KMS-11 (cell line): Measurements from ENCODE around the gene KLK3.

Source experiments
- H2AFZ ChIP-seq: fragments of 200-600 bp; sonication (generic); 2 replicates; pipeline ENCODE4 v1.6.1; 2016; ENCODE audit warnings: antibody characterized with exemption, mixed run types, low read depth
- H3K27ac ChIP-seq: fragments of 200-600 bp; sonication (generic); 2 replicates; pipeline ENCODE4 v1.6.1; 2016; ENCODE audit warnings: mild to moderate bottlenecking, mixed run types
- H3K27me3 ChIP-seq: fragments of 200-600 bp; sonication (generic); 2 replicates; pipeline ENCODE4 v1.6.1; 2017; ENCODE audit warnings: mild to moderate bottlenecking, low read depth, mixed run types, moderate library complexity; ENCODE audit not compliant: insufficient read depth
- H3K36me3 ChIP-seq: fragments of 200-600 bp; sonication (generic); 2 replicates; pipeline ENCODE4 v1.6.1; 2017; ENCODE audit warnings: mild to moderate bottlenecking, mixed run types; ENCODE audit not compliant: insufficient read depth
- H3K4me1 ChIP-seq: fragments of 200-600 bp; sonication (generic); 2 replicates; pipeline ENCODE4 v1.6.1; 2016; ENCODE audit warnings: mild to moderate bottlenecking, low read depth, mixed run types; ENCODE audit not compliant: poor library complexity, severe bottlenecking
- H3K4me2 ChIP-seq: fragments of 200-600 bp; sonication (generic); 2 replicates; pipeline ENCODE4 v1.7.0; 2016; ENCODE audit warnings: mild to moderate bottlenecking, mixed run types
- H3K4me3 ChIP-seq: fragments of 200-600 bp; sonication (generic); IDR thresholded peaks from 2 replicates; pipeline ENCODE4 v1.6.1; 2017; ENCODE audit warnings: low read depth, low read length, mixed read lengths; ENCODE audit not compliant: insufficient read depth
- H3K79me2 ChIP-seq: fragments of 200-600 bp; sonication (generic); 2 replicates; pipeline ENCODE4 v1.6.1; 2016; ENCODE audit warnings: low read depth, mixed run types; ENCODE audit not compliant: insufficient read depth
- H3K9ac ChIP-seq: fragments of 200-600 bp; sonication (generic); 2 replicates; pipeline ENCODE4 v1.6.1; 2016; ENCODE audit warnings: mild to moderate bottlenecking, mixed run types
- H4K20me1 ChIP-seq: fragments of 200-600 bp; sonication (generic); 2 replicates; pipeline ENCODE4 v1.6.1; 2016; ENCODE audit warnings: mild to moderate bottlenecking, mixed run types; ENCODE audit not compliant: insufficient read depth
- CTCF ChIP-seq: fragments of 200-600 bp; sonication (generic); conservative IDR thresholded peaks from 2 replicates; pipeline ENCODE4 v1.6.1; 2017; ENCODE audit warnings: low read depth, mild to moderate bottlenecking, antibody characterized with exemption, low read length, moderate library complexity, mixed read lengths

The KLK3 gene

DNA sequence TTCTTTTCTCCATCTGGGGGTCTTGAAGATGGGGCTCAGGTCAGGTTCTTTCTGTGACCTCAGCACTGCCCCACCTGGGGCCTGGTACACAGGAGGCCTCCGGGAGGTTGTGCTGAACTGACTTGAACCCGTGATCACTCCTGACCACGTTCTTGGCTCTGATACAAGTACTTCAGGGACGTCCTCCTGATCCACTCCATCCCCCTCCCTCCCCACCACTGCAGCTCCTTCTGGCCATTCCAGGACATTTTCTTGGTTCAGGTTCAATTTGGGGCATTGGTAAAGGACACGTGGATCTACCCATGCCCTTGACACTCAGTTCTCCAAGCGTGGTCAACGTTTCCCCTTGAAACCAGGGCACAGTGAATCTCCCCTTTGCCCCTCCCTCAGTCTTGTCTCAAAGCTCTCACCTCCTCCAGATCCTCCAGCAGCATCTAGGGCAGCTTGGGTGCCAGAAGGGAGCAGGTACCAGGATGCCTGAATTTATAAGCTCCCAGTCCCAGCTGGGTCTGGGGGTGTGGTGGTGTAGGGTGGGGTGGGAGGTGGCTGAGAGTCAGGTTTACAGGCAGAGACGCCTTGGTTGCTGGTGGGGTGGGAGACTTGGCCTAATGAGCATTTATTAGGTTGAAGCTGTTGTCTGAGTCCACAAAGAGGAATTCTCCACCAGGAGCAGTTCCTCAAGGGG lies 21.5 kb upstream of the KLK3 start, which contains the start of gene KLK15:
Gene KLK15 (minus strand): TSS at position 458 of the 685 bp plus-strand sequence. CDS start 2,082 bp downstream, outside the sequence.
- Histone ChIP-seq H3K79me2 (no peaks in the 10 kb centered on the region), H3K9ac (no peak within 1 kb of the TSS), H3K36me3 (no peaks in the 10 kb centered on the region), H3K4me1 (no peaks in the 10 kb centered on the region), H3K27me3 (peaks cover 5% of the 10 kb centered on the region; the same call in 1 of the 2 replicates), H3K4me2 (no peak within 1 kb of the TSS), H3K4me3 (no peak within 1 kb of the TSS), H4K20me1 (no peaks in the 10 kb centered on the region), H2AFZ (no peak within 1 kb of the TSS), H3K27ac (no peak within 1 kb of the TSS)
- TF ChIP-seq CTCF = no peak

DNA sequence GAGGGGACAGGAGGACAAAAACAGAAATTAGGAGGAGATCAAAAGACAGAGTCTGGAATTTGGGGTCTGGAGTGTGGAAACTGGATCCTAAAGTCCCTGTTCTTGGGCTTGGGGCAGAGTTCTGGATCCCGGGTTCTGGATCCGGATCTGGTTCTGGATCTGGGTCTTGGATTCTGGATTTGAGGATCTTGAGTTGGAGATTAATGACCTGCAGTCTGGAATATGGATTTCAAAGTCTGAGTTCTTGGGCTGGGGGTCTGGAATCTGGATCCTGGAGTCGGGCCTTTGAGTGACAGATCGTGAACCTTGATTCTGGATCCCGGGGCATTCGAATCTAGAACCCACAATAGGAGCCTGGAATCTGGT lies 20.9 kb upstream of the KLK3 start:
- Histone ChIP-seq H3K27me3 (peaks cover 4% of the 10 kb centered on the region; the same call in 1 of the 2 replicates), H3K4me2 (no peak overlapping the region), H2AFZ (no peak overlapping the region), H3K36me3 (no peaks in the 10 kb centered on the region), H3K4me3 (no peak overlapping the region), H3K27ac (no peak overlapping the region), H3K79me2 (no peaks in the 10 kb centered on the region), H3K9ac (no peak overlapping the region), H4K20me1 (no peaks in the 10 kb centered on the region), H3K4me1 (no peaks in the 10 kb centered on the region)
- TF ChIP-seq CTCF = no peak

GRCh38 chr19:50835103-50835784 lies 19.5 kb upstream of the KLK3 start:
- H3K4me1 ChIP-seq = no peaks in the 10 kb centered on the region
- no peak overlapping the region for H3K9ac ChIP-seq
- H3K4me3 ChIP-seq = no peak overlapping the region
- H3K36me3 ChIP-seq = no peaks in the 10 kb centered on the region
- TF ChIP-seq CTCF = no peak
- no peak overlapping the region for H3K4me2 ChIP-seq
- peaks cover 4% of the 10 kb centered on the region; the same call in 1 of the 2 replicates for H3K27me3 ChIP-seq
- no peaks in the 10 kb centered on the region for H3K79me2 ChIP-seq
- H4K20me1 ChIP-seq = no peaks in the 10 kb centered on the region
- no peak overlapping the region for H2AFZ ChIP-seq
- H3K27ac ChIP-seq = no peak overlapping the region

DNA sequence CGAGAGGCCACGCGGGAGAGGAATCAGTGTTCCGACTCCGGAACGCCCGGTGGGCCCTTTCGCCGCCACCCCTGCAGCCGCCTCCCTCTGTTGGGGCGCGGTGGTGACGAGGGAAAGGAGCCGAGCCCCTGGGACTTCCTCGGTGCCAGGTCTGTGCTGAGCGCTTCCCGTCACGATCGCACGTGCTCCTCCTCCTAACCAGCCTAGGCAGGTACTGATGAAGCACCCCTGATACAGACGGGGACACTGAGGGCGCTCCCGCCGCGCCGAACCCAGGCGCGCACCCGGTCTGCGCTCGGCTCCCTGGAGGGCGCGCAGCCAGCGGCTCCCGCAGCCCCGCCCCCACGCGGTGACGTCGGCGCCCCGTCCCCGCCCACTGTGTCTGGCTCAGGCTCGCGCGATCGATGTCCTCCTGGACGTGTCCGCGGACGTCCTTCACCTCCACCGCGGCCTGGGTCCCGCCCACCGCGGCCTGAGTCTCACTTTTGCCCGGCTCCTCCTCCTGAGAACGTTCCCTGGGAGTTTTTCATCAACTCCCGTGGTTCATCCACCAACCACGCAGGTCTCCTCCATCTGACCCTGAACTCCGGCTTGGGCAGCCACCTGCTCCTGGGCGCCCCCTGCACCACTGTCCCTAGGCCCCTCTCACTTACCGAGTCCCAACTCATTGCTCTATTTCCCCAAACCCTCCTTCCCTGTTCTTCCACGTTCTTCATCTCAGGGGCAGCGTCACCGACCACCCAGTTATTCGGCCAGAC lies 18.8 kb upstream of the KLK3 start:
- no peak overlapping the region for H3K4me3 ChIP-seq

More for the DNA sequence above, 18.8 kb upstream of the KLK3 start:
- H3K36me3 ChIP-seq = no peaks in the 10 kb centered on the region
- H3K27me3 ChIP-seq = peaks cover 4% of the 10 kb centered on the region; the same call in 1 of the 2 replicates
- no peak overlapping the region for H2AFZ ChIP-seq
- TF ChIP-seq CTCF = no peak
- H3K4me1 ChIP-seq = no peaks in the 10 kb centered on the region
- no peak overlapping the region for H3K27ac ChIP-seq
- no peaks in the 10 kb centered on the region for H3K79me2 ChIP-seq
- H3K9ac ChIP-seq = no peak overlapping the region
- no peak overlapping the region for H3K4me2 ChIP-seq
- H4K20me1 ChIP-seq = no peaks in the 10 kb centered on the region
